SU-DHL-6 (cell line): ENCODE results near the gene PTDSS2.

ENCODE experiments used
- EZH2phosphoT487 ChIP-seq: fragments of 200-600 bp; sonication (generic), shearing (Covaris generic); conservative IDR thresholded peaks from 2 replicates; pipeline ENCODE4 v1.6.1; 2018; ENCODE audit warnings: mild to moderate bottlenecking, antibody characterized with exemption, low read length, moderate library complexity, mixed read lengths
- TF ChIP-seq, protein P1 (sequence below): fragments of 200-600 bp; sonication (generic); IDR thresholded peaks from one replicate; pipeline ENCODE4 v1.5.1; 2017; ENCODE audit warnings: antibody characterized with exemption, mild to moderate bottlenecking, low read length, moderate library complexity; ENCODE audit not compliant: insufficient read depth, poor library complexity, severe bottlenecking

DNA sequence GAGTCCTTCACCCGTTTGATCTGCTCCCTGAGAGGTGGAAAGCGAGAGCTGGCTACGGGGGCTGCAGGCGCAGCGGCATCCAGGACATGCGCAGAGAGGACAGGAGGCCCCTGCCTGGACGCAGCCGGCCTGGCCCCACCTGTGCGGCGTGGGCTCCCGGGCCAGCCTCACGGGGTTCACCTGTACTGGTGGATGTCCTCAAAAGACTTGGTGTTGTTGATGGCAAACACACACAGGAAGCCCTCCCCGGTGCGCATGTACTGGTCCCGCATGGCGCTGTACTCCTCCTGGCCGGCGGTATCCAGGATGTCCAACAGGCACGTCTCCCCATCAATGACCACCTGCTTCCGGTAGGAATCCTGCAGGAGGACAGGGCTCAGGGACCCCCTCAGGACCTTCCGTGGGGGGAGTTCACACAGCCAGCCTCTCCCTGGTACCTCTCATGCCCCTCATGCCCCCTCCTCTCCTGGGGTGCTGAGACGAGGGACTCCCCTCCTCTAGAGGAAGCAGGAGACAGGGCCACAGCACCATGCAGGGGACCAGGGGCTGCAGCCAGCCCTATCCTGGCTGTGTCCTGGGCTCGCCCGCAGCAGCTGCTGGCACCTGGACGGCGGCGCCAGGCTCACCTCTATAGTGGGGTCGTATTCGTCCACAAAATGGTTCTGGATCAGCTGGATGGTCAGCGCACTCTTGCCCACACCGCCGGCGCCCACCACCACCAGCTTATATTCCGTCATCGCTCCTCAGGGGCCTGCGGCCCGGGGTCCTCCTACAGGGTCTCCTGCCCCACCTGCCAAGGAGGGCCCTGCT lies 83.7 kb downstream of the PTDSS2 start:
- TF ChIP-seq, protein P1, sequence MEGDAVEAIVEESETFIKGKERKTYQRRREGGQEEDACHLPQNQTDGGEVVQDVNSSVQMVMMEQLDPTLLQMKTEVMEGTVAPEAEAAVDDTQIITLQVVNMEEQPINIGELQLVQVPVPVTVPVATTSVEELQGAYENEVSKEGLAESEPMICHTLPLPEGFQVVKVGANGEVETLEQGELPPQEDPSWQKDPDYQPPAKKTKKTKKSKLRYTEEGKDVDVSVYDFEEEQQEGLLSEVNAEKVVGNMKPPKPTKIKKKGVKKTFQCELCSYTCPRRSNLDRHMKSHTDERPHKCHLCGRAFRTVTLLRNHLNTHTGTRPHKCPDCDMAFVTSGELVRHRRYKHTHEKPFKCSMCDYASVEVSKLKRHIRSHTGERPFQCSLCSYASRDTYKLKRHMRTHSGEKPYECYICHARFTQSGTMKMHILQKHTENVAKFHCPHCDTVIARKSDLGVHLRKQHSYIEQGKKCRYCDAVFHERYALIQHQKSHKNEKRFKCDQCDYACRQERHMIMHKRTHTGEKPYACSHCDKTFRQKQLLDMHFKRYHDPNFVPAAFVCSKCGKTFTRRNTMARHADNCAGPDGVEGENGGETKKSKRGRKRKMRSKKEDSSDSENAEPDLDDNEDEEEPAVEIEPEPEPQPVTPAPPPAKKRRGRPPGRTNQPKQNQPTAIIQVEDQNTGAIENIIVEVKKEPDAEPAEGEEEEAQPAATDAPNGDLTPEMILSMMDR, result no peak
- TF ChIP-seq EZH2phosphoT487, result no peak
